Muscle of back (tissue), 11 donors: Measurements from ENCODE around the gene S1PR1. TPM values are rescaled to one million over a fixed set of nuclear protein-coding genes. Genes with fewer than 3 reads are reported as not detected.
A peak's percentile ranks its signal among the peaks of the same experiment; 100 is the strongest.
"Not testable (repeated sequence)": the region's sequence is repeated elsewhere in the genome, so short reads cannot be mapped to it uniquely, and the experiment has no call there.

Source experiments
- DNase-seq, 3 donors: peaks; one replicate each; pipeline versions ENCODE4 v3.0.0 to v3.0.0-alpha.2; 2013
- polyA plus RNA-seq, 10 donors: library from polyadenylated mRNA; unstranded; fragments of 120-200 nt; gene quantifications; one replicate each; pipeline ENCODE4 v1.2.1, GENCODE V29; 2013; ENCODE audit not compliant: insufficient read length in 10 of 10

The S1PR1 gene
- polyA plus RNA-seq, 10 donors: 10.1 to 20.5 (median 13.6) TPM

- DNase-seq: not testable (repeated sequence)
Measured at GRCh38 chr1:101218968-101219367, 17.9 kb upstream of the S1PR1 start.

GRCh38 chr1:101219924-101220870 lies 16.6 kb upstream of the S1PR1 start:
- no peak for DNase-seq

- no peak for DNase-seq
Measured at GRCh38 chr1:101220906-101221305, 15.9 kb upstream of the S1PR1 start.

GRCh38 chr1:101221945-101222429 lies 14.8 kb upstream of the S1PR1 start:
- no peak for DNase-seq

- DNase-seq: no peak
Measured at GRCh38 chr1:101227837-101228236, 9.0 kb upstream of the S1PR1 start.

- no peak for DNase-seq
Measured at GRCh38 chr1:101228424-101229134, 8.2 kb upstream of the S1PR1 start.

- DNase-seq: not testable (repeated sequence)
Measured at GRCh38 chr1:101232182-101232581, 4.6 kb upstream of the S1PR1 start.

- DNase-seq: no peak
Measured at GRCh38 chr1:101233495-101233894, 3.3 kb upstream of the S1PR1 start.

GRCh38 chr1:101235216-101235695 lies 1.6 kb upstream of the S1PR1 start:
- DNase-seq: no peak

GRCh38 chr1:101235696-101236515 lies 913 bp upstream of the S1PR1 start:
- peak in 2 of 3 donors; percentile 34 to 79 for DNase-seq

GRCh38 chr1:101237229-101237837 lies 514 bp downstream of the S1PR1 start:
- peak in 1 of 3 donors; percentile 59 for DNase-seq

- DNase-seq: no peak
Measured at GRCh38 chr1:101238031-101238628, 1.3 kb downstream of the S1PR1 start.

GRCh38 chr1:101238681-101239094 lies 1.9 kb downstream of the S1PR1 start:
- peak; percentile 75 to 84 (median 84) for DNase-seq

- DNase-seq: no peak
Measured at GRCh38 chr1:101239095-101240040, 2.5 kb downstream of the S1PR1 start.

- DNase-seq: no peak
Measured at GRCh38 chr1:101240041-101240430, 3.2 kb downstream of the S1PR1 start.

GRCh38 chr1:101241485-101242225 lies 4.8 kb downstream of the S1PR1 start:
- no peak for DNase-seq

- DNase-seq: peak in 1 of 3 donors; percentile 22
Measured at GRCh38 chr1:101242324-101243050, 5.7 kb downstream of the S1PR1 start.

GRCh38 chr1:101243751-101244150 lies 6.9 kb downstream of the S1PR1 start:
- DNase-seq: no peak
